Measurements from ENCODE around the gene SLC35A4. TPM values are rescaled to one million over a fixed set of nuclear protein-coding genes. Genes with fewer than 3 reads are reported as not detected.

Gene SLC35A4
- polyA plus RNA-seq, 1 donor (not counting 4 experiments of a cell fraction or from before 2014, with no cell fraction given) = 63.1 TPM

- H3K27me3 ChIP-seq (ENCODE audit: control insufficient read depth, extremely low read depth, insufficient read depth, low read length) = no peaks in the 10 kb centered on the region
- no peak overlapping the region for H3K4me2 ChIP-seq (ENCODE audit: control insufficient read depth, extremely low read depth, insufficient read depth, low read depth, low read length)
- no peak overlapping the region for H3K9ac ChIP-seq (ENCODE audit: control insufficient read depth, extremely low read depth, insufficient read depth, low read length)
- H3K79me2 ChIP-seq (ENCODE audit: control insufficient read depth, insufficient read depth, low read length) = peaks cover 43% of the 10 kb centered on the region
- dilution Hi-C loops (cut with MboI; ENCODE audit: extremely low pct_ligation_motif_present, low sequenced_read_pairs) = no loop called here
- no peaks in the 10 kb centered on the region for H3K9me3 ChIP-seq (ENCODE audit: control insufficient read depth, low read depth, low read length)
- FAIRE-seq (no peak), DNase-seq (ENCODE audit: low read depth, low spot score) (no peak)
- no peak overlapping the region for H3K27ac ChIP-seq (ENCODE audit: control insufficient read depth, insufficient read depth, low read length)
- H4K20me1 ChIP-seq (ENCODE audit: control insufficient read depth, extremely low read depth, insufficient read depth, low read length) = no peaks in the 10 kb centered on the region
- peaks cover 22 to 24% of the 10 kb centered on the region in 2 experiments for H3K36me3 ChIP-seq (ENCODE audit: control insufficient read depth in 2 of 2, extremely low read depth in 1 of 2, insufficient read depth in 2 of 2, low read length in 2 of 2)
- TF ChIP-seq, protein P1, sequence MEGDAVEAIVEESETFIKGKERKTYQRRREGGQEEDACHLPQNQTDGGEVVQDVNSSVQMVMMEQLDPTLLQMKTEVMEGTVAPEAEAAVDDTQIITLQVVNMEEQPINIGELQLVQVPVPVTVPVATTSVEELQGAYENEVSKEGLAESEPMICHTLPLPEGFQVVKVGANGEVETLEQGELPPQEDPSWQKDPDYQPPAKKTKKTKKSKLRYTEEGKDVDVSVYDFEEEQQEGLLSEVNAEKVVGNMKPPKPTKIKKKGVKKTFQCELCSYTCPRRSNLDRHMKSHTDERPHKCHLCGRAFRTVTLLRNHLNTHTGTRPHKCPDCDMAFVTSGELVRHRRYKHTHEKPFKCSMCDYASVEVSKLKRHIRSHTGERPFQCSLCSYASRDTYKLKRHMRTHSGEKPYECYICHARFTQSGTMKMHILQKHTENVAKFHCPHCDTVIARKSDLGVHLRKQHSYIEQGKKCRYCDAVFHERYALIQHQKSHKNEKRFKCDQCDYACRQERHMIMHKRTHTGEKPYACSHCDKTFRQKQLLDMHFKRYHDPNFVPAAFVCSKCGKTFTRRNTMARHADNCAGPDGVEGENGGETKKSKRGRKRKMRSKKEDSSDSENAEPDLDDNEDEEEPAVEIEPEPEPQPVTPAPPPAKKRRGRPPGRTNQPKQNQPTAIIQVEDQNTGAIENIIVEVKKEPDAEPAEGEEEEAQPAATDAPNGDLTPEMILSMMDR (optimal IDR thresholded peaks at IDR 0.05 in 1 of 3, IDR thresholded peaks at IDR 0.05 in 1 of 3, conservative IDR thresholded peaks at IDR 0.05 in 1 of 3; ENCODE audit: extremely low read depth in 1 of 3, insufficient read depth in 2 of 3, low read length in 3 of 3) = no peak
- no peak for TF ChIP-seq EZH2 (IDR thresholded peaks at IDR 0.05; ENCODE audit: low read length)
- no peak overlapping the region for H2AFZ ChIP-seq (ENCODE audit: control insufficient read depth, low read length)
- H3K4me1 ChIP-seq (ENCODE audit: control insufficient read depth, extremely low read depth, insufficient read depth, low read length) = peaks cover 37% of the 10 kb centered on the region
- H3K9me1 ChIP-seq (ENCODE audit: control insufficient read depth, extremely low read depth, insufficient read depth, low read length) = peaks cover 3% of the 10 kb centered on the region
- H3K4me3 ChIP-seq (ENCODE audit: control insufficient read depth in 2 of 3, extremely low read depth in 1 of 3, insufficient read depth in 2 of 3, low read depth in 1 of 3, low read length in 3 of 3) = no peak overlapping the region
Observed at GRCh38 chr5:140551872-140552271, 12.8 kb upstream of the SLC35A4 start.

GRCh38 chr5:140553657-140554056 lies 11.0 kb upstream of the SLC35A4 start:
- no peak for TF ChIP-seq EZH2 (IDR thresholded peaks at IDR 0.05; ENCODE audit: low read length)
- TF ChIP-seq, protein P1 (optimal IDR thresholded peaks at IDR 0.05 in 1 of 3, IDR thresholded peaks at IDR 0.05 in 1 of 3, conservative IDR thresholded peaks at IDR 0.05 in 1 of 3; ENCODE audit: extremely low read depth in 1 of 3, insufficient read depth in 2 of 3, low read length in 3 of 3) = no peak
- no peaks in the 10 kb centered on the region for H4K20me1 ChIP-seq (ENCODE audit: control insufficient read depth, extremely low read depth, insufficient read depth, low read length)
- no peak overlapping the region for H3K9ac ChIP-seq (ENCODE audit: control insufficient read depth, extremely low read depth, insufficient read depth, low read length)
- DNase-seq (ENCODE audit: low read depth, low spot score) (no peak), FAIRE-seq (no peak)
- H3K4me2 ChIP-seq (ENCODE audit: control insufficient read depth, extremely low read depth, insufficient read depth, low read depth, low read length) = peak overlapping the region; percentile 54
- H3K79me2 ChIP-seq (ENCODE audit: control insufficient read depth, insufficient read depth, low read length) = peaks cover 46% of the 10 kb centered on the region
- no peaks in the 10 kb centered on the region for H3K27me3 ChIP-seq (ENCODE audit: control insufficient read depth, extremely low read depth, insufficient read depth, low read length)
- H3K9me3 ChIP-seq (ENCODE audit: control insufficient read depth, low read depth, low read length) = no peaks in the 10 kb centered on the region
- H3K27ac ChIP-seq (ENCODE audit: control insufficient read depth, insufficient read depth, low read length) = peak overlapping the region; percentile 73
- dilution Hi-C loops (cut with MboI; ENCODE audit: extremely low pct_ligation_motif_present, low sequenced_read_pairs) = no loop called here
- peaks cover 3% of the 10 kb centered on the region for H3K9me1 ChIP-seq (ENCODE audit: control insufficient read depth, extremely low read depth, insufficient read depth, low read length)
- peaks cover 30% of the 10 kb centered on the region for H3K4me1 ChIP-seq (ENCODE audit: control insufficient read depth, extremely low read depth, insufficient read depth, low read length)
- peaks cover 20 to 24% of the 10 kb centered on the region in 2 experiments for H3K36me3 ChIP-seq (ENCODE audit: control insufficient read depth in 2 of 2, extremely low read depth in 1 of 2, insufficient read depth in 2 of 2, low read length in 2 of 2)
- no peak overlapping the region for H2AFZ ChIP-seq (ENCODE audit: control insufficient read depth, low read length)
- H3K4me3 ChIP-seq (ENCODE audit: control insufficient read depth in 2 of 3, extremely low read depth in 1 of 3, insufficient read depth in 2 of 3, low read depth in 1 of 3, low read length in 3 of 3) = no peak overlapping the region
